Heart left ventricle (tissue), 13 donors: Measurements from ENCODE around the gene SIGLEC5.

ENCODE experiments used
- CTCF ChIP-seq, 12 donors: fragments of 200-600 bp; sonication (generic) in 4 of 12; IDR thresholded peaks; one replicate each; pipeline versions ENCODE4 v1.5.0 to v1.8.0; 2018 to 2022; ENCODE audit warnings: antibody characterized with exemption in 12 of 12, mild to moderate bottlenecking in 5 of 12
- POLR2A ChIP-seq, 2 donors: fragments of 450-650 bp; IDR thresholded peaks; one replicate each; pipeline ENCODE4 v1.6.1; 2017; ENCODE audit warnings: antibody characterized with exemption in 2 of 2, mild to moderate bottlenecking in 2 of 2, moderate library complexity in 2 of 2
- donor health status: ischemic (EF 13 %, LVEDD 7.1; RV severe dilation, severe dysfunction).
- donor health status: DM: no; HTN: yes; CAD: no.
- donor health status: DM: no; HTN: no; CAD: no.
- donor health status: ischemic (EF 25% LVEDD 6.9; RV normal size, moderate dysfunction).
- donor health status: ischemic (EF 25% LVEDD 5.7; RV mildly dilated, moderate dysfunction).
- donor health status: ischemic (EF 35%, LVEDD 5.7; RV mildly dilated, moderate dysfunction).
- donor health status: nonischemic (EF 11% LVEDD 7.7; RV severe dilation, severe dysfunction).
- donor health status: DM: yes; HTN: yes; CAD: no.
- donor health status: PGD.
- donor health status: ischemic (EF 29% LVEDD 5.4; RV normal size, mild dysfunction).
- donor health status: nonischemic (EF 23%, LVEDD 6.1; RV moderate dilation, normal function).

- no peak for TF ChIP-seq CTCF (IDR thresholded peaks at IDR 0.05)
- no peak for TF ChIP-seq POLR2A (IDR thresholded peaks at IDR 0.05)
Measured at GRCh38 chr19:51640386-51640785, 10.2 kb upstream of the SIGLEC5 start.
